ENCODE measurements around the gene TP63. TPM values are rescaled to one million over a fixed set of nuclear protein-coding genes. Genes with fewer than 3 reads are reported as not detected.

Gene TP63
- total RNA-seq, 2 donors from 2014 or later: not detected

DNA sequence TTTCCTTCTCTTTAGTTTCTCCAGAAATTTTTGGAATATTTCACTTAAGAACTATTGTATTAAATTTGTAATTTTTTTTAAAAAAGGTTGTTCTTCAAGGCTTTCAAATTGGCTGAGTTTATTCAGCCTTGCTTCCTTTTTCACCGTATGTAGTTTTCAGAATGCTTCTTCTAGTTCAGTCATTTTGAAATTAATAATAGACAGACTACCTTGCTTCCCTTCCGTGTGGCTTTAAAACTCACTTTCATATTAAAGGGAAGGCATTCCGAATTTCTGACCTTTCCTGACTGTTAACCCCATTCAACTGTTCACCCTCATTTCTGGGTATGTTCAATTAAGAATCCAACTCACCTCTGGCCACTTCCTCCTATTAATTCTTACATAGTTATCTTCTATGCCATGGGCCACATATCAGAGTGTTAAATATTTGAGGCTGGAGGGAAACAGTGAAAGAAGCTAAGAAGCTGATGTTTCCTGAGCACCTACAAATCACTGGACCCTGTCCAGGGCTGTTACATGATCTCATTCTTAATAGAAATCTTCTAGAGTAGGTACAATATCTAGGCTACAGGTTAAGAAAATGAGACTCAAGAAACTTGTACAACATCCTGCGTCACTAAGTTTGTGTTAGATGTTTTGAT, 252.0 kb downstream of the TP63 start:
- Histone ChIP-seq H3K9me3 (no peaks in the 10 kb centered on the region), H3K4me3 (no peak overlapping the region), H3K27ac (no peak overlapping the region), H3K27me3 (no peaks in the 10 kb centered on the region), H3K9ac (ENCODE audit: low read depth in 2 of 2, low read length in 2 of 2) (no peak overlapping the region), H3K4me1 (no peaks in the 10 kb centered on the region), H3K36me3 (no peaks in the 10 kb centered on the region)
- DNase-seq: no peak
- TF ChIP-seq, protein P1, sequence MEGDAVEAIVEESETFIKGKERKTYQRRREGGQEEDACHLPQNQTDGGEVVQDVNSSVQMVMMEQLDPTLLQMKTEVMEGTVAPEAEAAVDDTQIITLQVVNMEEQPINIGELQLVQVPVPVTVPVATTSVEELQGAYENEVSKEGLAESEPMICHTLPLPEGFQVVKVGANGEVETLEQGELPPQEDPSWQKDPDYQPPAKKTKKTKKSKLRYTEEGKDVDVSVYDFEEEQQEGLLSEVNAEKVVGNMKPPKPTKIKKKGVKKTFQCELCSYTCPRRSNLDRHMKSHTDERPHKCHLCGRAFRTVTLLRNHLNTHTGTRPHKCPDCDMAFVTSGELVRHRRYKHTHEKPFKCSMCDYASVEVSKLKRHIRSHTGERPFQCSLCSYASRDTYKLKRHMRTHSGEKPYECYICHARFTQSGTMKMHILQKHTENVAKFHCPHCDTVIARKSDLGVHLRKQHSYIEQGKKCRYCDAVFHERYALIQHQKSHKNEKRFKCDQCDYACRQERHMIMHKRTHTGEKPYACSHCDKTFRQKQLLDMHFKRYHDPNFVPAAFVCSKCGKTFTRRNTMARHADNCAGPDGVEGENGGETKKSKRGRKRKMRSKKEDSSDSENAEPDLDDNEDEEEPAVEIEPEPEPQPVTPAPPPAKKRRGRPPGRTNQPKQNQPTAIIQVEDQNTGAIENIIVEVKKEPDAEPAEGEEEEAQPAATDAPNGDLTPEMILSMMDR (IDR thresholded peaks at IDR 0.05): no peak
- intact Hi-C loops (cut with DNase I): no loop called here

DNA sequence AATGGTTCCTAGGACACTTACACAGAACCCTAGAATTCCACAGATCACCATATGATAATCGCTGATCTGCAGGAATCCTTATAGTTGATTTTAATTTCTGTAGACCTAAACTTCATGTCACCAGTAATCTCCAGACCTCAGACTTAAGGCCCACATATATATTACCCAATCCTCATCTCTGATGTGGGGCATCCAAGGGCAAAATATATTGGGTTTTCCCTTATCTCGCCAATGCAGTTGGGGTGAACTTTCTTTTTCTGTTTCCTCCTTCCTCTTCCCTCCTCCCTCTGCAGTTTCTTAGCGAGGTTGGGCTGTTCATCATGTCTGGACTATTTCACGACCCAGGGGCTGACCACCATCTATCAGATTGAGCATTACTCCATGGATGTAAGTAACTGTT, 259.3 kb downstream of the TP63 start:
- H3K9me3 ChIP-seq: no peaks in the 10 kb centered on the region
- intact Hi-C loops (cut with DNase I): no loop called here
- H3K36me3 ChIP-seq: no peaks in the 10 kb centered on the region
- H3K4me3 ChIP-seq: no peak overlapping the region
- no peak for DNase-seq
- H3K4me1 ChIP-seq: no peaks in the 10 kb centered on the region
- H3K27ac ChIP-seq: no peak overlapping the region
- no peak overlapping the region for H3K9ac ChIP-seq (ENCODE audit: low read depth in 2 of 2, low read length in 2 of 2)
- TF ChIP-seq, protein P1 (IDR thresholded peaks at IDR 0.05): no peak
- no peaks in the 10 kb centered on the region for H3K27me3 ChIP-seq

DNA sequence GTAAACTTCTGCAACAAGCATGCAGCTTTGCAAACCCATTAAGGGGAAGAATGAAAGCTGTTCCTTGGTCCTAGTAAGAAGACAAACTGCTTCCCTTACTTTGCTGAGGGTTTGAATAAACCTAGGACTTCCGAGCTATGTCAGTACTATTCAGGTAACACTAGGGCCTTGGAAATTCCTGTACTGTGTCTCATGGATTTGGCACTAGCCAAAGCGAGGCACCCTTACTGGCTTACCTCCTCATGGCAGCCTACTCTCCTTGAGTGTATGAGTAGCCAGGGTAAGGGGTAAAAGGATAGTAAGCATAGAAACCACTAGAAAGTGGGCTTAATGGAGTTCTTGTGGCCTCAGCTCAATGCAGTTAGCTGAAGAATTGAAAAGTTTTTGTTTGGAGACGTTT, 265.3 kb downstream of the TP63 start:
- H3K27ac ChIP-seq: no peak overlapping the region
- intact Hi-C loops (cut with DNase I): no loop called here
- H3K4me1 ChIP-seq: no peaks in the 10 kb centered on the region
- H3K36me3 ChIP-seq: no peaks in the 10 kb centered on the region
- H3K27me3 ChIP-seq: no peaks in the 10 kb centered on the region
- H3K4me3 ChIP-seq: no peak overlapping the region
- no peak for DNase-seq
- no peak overlapping the region for H3K9ac ChIP-seq (ENCODE audit: low read depth in 2 of 2, low read length in 2 of 2)
- TF ChIP-seq, protein P1 (IDR thresholded peaks at IDR 0.05): no peak
- no peaks in the 10 kb centered on the region for H3K9me3 ChIP-seq

DNA sequence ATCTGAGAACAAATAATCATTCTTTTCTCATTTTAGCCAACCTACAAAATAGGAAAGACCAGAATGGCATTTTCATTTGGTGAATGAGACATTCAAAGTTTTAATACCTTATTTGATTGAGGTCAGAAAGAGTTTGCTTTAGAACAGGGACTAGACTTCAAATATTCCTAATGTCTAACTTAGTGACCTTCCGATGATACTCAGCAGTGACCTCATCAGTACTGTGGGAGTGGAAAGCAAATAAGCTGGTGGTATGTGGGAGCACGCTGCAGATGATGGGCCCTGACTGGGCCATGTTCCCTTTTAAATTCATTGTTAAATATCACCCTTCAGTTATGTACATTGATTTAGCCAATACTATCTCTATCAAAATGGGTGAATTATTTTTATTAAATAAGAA, 266.2 kb downstream of the TP63 start:
- TF ChIP-seq, protein P1 (IDR thresholded peaks at IDR 0.05): no peak
- H3K4me1 ChIP-seq: no peaks in the 10 kb centered on the region
- DNase-seq: no peak
- H3K36me3 ChIP-seq: no peaks in the 10 kb centered on the region
- intact Hi-C loops (cut with DNase I): no loop called here
- no peak overlapping the region for H3K4me3 ChIP-seq
- H3K27me3 ChIP-seq: no peaks in the 10 kb centered on the region
- H3K9me3 ChIP-seq: no peaks in the 10 kb centered on the region
- H3K27ac ChIP-seq: no peak overlapping the region
- no peak overlapping the region for H3K9ac ChIP-seq (ENCODE audit: low read depth in 2 of 2, low read length in 2 of 2)

GRCh38 chr3:189898559-189899153, 267.5 kb downstream of the TP63 start:
- H3K9ac ChIP-seq (ENCODE audit: low read depth in 2 of 2, low read length in 2 of 2): no peak overlapping the region
- no peaks in the 10 kb centered on the region for H3K36me3 ChIP-seq
- intact Hi-C loops (cut with DNase I): no loop called here
- H3K27ac ChIP-seq: no peak overlapping the region
- no peak for DNase-seq
- TF ChIP-seq, protein P1 (IDR thresholded peaks at IDR 0.05): no peak
- no peaks in the 10 kb centered on the region for H3K9me3 ChIP-seq
- H3K27me3 ChIP-seq: no peaks in the 10 kb centered on the region
- no peak overlapping the region for H3K4me3 ChIP-seq
- no peaks in the 10 kb centered on the region for H3K4me1 ChIP-seq

Data from colonic mucosa (tissue), 4 donors.